HG02970 (cell line): ENCODE measurements around the gene ZMAT1.
"Not testable (repeated sequence)": the region's sequence is repeated elsewhere in the genome, so short reads cannot be mapped to it uniquely, and the experiment has no call there.

Experiments used
- ATAC-seq: cut with Tn5 transposase; IDR thresholded peaks from one replicate; pipeline ENCODE4 v1.9.1; 2021; ENCODE audit warnings: mild to moderate bottlenecking, moderate library complexity, moderate number of reproducible peaks; ENCODE audit not compliant: unreplicated experiment, low FRiP score

The ZMAT1 gene

GRCh38 chrX:101931488-101932248 is at the start of gene ZMAT1:
TSS of gene ZMAT1 (minus strand) at chrX:101932027. CDS start at chrX:101932008, 19 bp downstream.
- peak; percentile 80 for ATAC-seq

DNA sequence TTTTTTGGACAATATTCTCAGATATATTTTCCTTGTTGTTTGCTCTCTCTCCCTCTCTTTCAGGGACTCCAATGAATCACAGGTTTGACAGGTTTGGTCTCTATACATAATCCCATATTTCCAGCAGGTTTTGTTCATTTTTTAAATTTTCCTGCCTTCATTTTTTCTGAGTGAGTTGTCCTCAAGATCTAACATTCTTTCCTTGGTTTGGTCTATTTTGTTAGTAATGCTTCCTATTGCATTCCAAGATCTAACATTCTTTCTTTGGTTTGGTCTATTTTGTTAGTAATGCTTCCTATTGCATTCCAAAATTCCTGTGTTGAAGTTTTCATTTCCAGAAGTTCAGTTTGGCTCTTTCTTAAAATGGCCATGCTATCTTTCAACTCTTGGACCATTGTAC is 45.3 kb upstream of the ZMAT1 start:
- ATAC-seq: no peak

DNA sequence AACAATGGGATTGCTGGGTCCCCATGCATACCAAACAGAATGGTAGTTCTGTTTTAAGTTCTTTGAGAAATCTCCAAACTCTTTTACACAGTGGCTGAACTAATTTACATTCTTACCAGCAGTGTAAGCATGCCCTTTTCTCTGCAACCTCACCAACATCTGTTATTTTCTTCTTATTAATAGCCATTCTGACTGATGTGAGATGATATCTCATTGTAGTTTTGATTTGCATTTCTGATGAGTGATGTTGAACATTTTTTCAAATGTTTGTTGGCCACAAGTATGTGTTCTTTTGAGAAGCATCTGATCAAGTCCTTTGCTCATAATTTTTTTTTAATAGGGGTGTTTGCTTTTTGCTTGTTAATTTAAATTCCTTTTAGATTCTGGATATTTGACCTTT is 41.2 kb upstream of the ZMAT1 start:
- ATAC-seq: no peak

- ATAC-seq: not testable (repeated sequence)
Measured at GRCh38 chrX:101964923-101965539, 33.2 kb upstream of the ZMAT1 start.

- no peak for ATAC-seq
Measured at GRCh38 chrX:101958139-101958538, 26.3 kb upstream of the ZMAT1 start.

DNA sequence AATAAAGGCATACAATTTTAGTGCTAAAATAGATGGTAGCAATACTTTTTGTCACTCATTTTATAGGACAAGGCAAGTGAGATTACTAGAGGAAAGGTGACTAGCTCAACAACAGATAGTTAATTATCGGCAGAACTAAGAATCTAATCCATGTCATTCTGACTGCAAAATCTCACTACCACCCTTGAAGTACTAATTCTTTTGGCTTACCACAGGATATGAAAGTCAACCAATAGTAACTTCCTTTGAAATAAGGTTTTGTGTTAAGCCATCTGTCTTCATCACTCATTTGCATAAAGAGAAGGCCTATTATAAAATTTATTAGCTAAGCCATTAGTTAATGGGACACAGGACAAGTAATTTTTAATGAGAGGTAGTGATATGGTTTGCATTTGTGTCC is 25.3 kb upstream of the ZMAT1 start:
- ATAC-seq: no peak

DNA sequence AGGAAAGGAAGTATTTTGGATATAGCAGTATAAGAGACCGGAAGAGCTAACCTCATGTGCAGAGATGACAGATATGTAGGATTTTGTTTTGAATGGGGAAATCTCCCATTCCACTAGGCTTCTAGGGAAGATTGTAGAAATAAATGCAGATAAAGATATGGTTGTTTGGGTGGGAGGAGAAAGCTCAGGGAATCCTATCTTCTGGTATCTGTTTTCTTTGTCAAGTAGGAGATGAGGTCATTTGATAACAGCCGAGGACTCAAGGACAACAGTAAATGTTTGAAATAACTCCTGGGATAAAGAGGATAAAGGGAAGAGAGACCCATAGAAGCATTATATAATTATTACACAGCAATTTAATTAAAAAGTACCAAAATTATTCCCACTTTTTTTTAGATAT is 24.7 kb upstream of the ZMAT1 start:
- ATAC-seq: no peak

- no peak for ATAC-seq
Measured at GRCh38 chrX:101950581-101950980, 18.8 kb upstream of the ZMAT1 start.

GRCh38 chrX:101932249-101932570 is 383 bp upstream of the ZMAT1 start:
- no peak for ATAC-seq

GRCh38 chrX:101931136-101931487 is 715 bp downstream of the ZMAT1 start:
- no peak for ATAC-seq

- no peak for ATAC-seq
Measured at GRCh38 chrX:101925733-101926132, 6.1 kb downstream of the ZMAT1 start.

GRCh38 chrX:101918751-101919150 is 13.1 kb downstream of the ZMAT1 start:
- ATAC-seq: no peak

GRCh38 chrX:101906136-101906796 is 25.6 kb downstream of the ZMAT1 start:
- no peak for ATAC-seq

GRCh38 chrX:101904996-101905395 is 26.8 kb downstream of the ZMAT1 start:
- ATAC-seq: no peak
